Testis (tissue), 3 donors: ENCODE data around the gene VEGFD. TPM values are rescaled to one million over a fixed set of nuclear protein-coding genes. Genes with fewer than 3 reads are reported as not detected.

Experiments used
- DNase-seq: peaks from one replicate; pipeline ENCODE4 v3.0.0-alpha.2; 2019
- H3K27ac ChIP-seq, 2 donors: fragments of 200-600 bp; sonication (generic); one replicate each; pipeline ENCODE4 v1.5.1; 2019
- H3K27me3 ChIP-seq: fragments of 200-600 bp; sonication (generic); one replicate; pipeline ENCODE4 v1.5.1; 2019
- H3K36me3 ChIP-seq: fragments of 200-600 bp; sonication (generic); one replicate; pipeline ENCODE4 v1.5.1; 2017; ENCODE audit warnings: low read depth; ENCODE audit errors: missing control alignments
- H3K4me1 ChIP-seq: fragments of 200-600 bp; sonication (generic); one replicate; pipeline ENCODE4 v1.5.1; 2019
- H3K4me3 ChIP-seq, 2 donors: fragments of 200-600 bp; sonication (generic); one replicate each; pipeline ENCODE4 v1.5.1; 2017 to 2019
- H3K9me3 ChIP-seq: fragments of 200-600 bp; sonication (generic); one replicate; pipeline ENCODE4 v1.5.1; 2017
- POLR2A ChIP-seq: fragments of 450-650 bp; IDR thresholded peaks from one replicate; pipeline ENCODE4 v1.6.1; 2017; ENCODE audit warnings: antibody characterized with exemption, mild to moderate bottlenecking, moderate library complexity
- WGBS, 2 donors: methylation state at CpG; one replicate each; pipeline ENCODE4 v1.1.5; 2018; 5-methylcytosine and 5-hydroxymethylcytosine counted together
- intact Hi-C: fragments of 100-400 bp; cut with DNase I; formaldehyde crosslinking; loops from one replicate; pipeline ENCODE4 v1.15.1; 2023; ENCODE audit warnings: low total_unique reads
- polyA plus RNA-seq: library from polyadenylated mRNA; stranded (reverse); fragments of 350-450 nt; fragmentation: Illumina TruSeq; extraction: RNeasy Lipid Tissue Mini Kit (QIAGEN cat#74804); gene quantifications from one replicate; pipeline ENCODE4 v1.2.3, GENCODE V29; 2014; ENCODE audit warnings: low read depth, low replicate concordance; ENCODE audit not compliant: insufficient read depth
- total RNA-seq, 2 donors: library from RNA; depleted of rRNA; stranded (reverse); fragments of >200 nt; gene quantifications; one replicate each; pipeline ENCODE4 v1.2.3, GENCODE V29; 2016
- TF ChIP-seq, protein P1 (sequence below), 3 experiments: fragments of 450-650 bp in 2 of 3; fragments of 200-600 bp in 1 of 3; sonication (generic) in 1 of 3; IDR thresholded peaks; one replicate each; pipeline ENCODE4 v1.5.1; 2016 to 2019; ENCODE audit warnings: antibody characterized with exemption in 3 of 3, mild to moderate bottlenecking in 2 of 3, moderate library complexity in 1 of 3

Gene VEGFD
- total and polyA plus RNA-seq, 3 donors from 2014 or later = 0.74 to 1.5 (median 1.3) TPM

DNA sequence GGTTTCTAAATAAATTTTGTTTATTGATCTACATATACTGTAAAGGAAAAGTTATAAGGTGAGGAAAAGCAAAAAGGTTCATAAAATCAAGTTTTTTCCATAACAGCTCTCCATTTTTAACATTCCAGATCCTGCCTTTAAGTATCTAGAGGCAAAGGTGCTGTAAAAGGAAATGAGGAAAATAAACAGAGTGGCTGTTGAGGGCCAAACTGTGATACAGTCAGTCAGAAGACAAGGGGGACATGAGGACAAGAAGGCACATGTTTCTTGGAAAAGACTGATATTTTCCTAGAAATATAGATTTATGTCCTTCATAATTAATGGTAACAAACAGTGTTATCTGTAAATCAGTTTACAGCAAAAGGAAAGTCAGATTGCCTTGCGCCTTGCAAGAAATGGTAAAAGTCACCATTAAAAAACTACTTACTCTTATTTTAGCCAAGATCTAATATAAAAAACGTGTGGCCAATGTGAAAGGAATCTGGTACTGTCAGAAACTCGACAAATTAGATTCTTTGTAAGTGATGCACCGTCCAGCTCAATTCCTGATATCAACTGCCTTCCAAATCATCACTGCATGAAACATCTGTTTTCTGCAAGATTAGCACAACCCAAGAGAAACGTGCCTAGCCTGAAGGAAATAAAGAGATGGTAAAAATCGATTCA, 34.0 kb upstream of the VEGFD start:
- Histone ChIP-seq H3K27ac (no peak overlapping the region), H3K9me3 (no peaks in the 10 kb centered on the region), H3K27me3 (no peaks in the 10 kb centered on the region), H3K4me1 (no peaks in the 10 kb centered on the region), H3K36me3 (no peaks in the 10 kb centered on the region), H3K4me3 (no peak overlapping the region)
- 67 to 77% methylated on average over 6 of the region's 6 CpGs for WGBS, 2 donors
- no peak for DNase-seq
- intact Hi-C loops = no loop called here
- no peak for TF ChIP-seq POLR2A
- TF ChIP-seq, protein P1, sequence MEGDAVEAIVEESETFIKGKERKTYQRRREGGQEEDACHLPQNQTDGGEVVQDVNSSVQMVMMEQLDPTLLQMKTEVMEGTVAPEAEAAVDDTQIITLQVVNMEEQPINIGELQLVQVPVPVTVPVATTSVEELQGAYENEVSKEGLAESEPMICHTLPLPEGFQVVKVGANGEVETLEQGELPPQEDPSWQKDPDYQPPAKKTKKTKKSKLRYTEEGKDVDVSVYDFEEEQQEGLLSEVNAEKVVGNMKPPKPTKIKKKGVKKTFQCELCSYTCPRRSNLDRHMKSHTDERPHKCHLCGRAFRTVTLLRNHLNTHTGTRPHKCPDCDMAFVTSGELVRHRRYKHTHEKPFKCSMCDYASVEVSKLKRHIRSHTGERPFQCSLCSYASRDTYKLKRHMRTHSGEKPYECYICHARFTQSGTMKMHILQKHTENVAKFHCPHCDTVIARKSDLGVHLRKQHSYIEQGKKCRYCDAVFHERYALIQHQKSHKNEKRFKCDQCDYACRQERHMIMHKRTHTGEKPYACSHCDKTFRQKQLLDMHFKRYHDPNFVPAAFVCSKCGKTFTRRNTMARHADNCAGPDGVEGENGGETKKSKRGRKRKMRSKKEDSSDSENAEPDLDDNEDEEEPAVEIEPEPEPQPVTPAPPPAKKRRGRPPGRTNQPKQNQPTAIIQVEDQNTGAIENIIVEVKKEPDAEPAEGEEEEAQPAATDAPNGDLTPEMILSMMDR (IDR thresholded peaks at IDR 0.05) = no peak

DNA sequence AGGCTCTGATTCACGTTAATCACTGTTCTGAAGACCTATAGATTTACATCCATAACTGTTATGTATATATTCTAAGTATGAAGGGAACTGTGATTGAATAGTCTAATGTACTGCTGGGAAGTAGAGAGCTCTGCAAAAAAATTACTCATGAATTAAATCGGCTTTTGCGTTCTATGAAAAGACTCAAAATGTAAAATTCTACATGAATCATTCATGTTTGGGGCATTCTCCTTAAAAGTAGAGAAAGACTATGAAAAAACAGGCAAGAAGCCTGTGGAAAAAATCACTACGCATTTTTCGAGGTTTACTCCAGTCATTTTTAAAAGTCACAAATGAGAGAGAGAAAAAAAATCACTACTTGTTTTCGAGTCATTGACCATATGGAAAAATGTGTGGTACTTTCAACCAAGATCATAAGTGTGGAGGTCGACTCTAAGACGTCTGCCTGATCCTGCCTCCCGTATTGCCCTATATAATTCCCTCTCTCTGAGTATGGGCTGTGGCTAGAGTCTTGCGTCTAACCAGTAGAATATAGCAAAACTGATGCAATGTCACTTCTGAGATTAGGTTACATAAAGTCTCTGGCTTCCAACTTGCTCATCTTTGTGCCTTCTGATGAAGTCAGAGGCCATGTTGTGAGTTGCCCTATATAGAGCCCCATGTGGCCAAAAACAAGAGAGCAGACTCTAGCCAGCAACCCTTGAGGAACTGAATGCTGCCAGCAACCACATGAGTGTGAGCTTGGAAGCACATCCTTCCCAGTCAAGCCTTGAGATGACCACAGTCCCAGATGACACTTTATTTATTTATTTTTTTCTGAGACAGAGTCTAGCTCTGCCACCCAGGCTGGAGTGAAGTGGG, 32.1 kb upstream of the VEGFD start:
- TF ChIP-seq POLR2A = no peak
- TF ChIP-seq, protein P1 (IDR thresholded peaks at IDR 0.05) = no peak
- no peak overlapping the region for H3K27ac ChIP-seq
- 86 to 98% methylated on average over 10 of the region's 10 CpGs for WGBS, 2 donors
- H3K36me3 ChIP-seq = no peaks in the 10 kb centered on the region
- intact Hi-C loops = no loop called here
- no peaks in the 10 kb centered on the region for H3K27me3 ChIP-seq
- H3K4me1 ChIP-seq = no peaks in the 10 kb centered on the region
- no peak overlapping the region for H3K4me3 ChIP-seq
- no peak for DNase-seq
- H3K9me3 ChIP-seq = no peaks in the 10 kb centered on the region

DNA sequence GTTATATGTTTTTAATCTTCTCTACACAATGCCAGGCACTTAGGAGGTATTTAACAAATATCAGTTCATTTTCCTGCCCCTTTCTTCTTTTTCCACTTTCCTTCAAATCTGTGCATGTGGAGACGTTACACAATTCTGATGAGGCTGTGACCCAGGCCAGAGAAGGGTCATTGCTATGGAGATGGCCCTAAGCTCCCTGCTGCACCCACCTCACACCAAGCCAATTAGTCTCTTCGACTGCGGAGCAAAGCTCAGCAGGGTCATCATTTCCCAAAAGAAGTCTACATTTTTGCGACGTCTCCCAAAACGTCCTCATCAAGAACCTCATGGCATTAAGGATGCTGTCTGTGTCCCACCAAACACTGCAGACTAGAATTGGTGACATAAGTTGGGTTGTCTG, 28.9 kb upstream of the VEGFD start:
- WGBS, 2 donors = 77% methylated on average over 6 of the region's 6 CpGs; no CpG with 5 or more reads in 1 of the 2 donors
- H3K4me3 ChIP-seq = no peak overlapping the region
- H3K4me1 ChIP-seq = no peaks in the 10 kb centered on the region
- no peaks in the 10 kb centered on the region for H3K27me3 ChIP-seq
- no peak for DNase-seq
- no peak overlapping the region for H3K27ac ChIP-seq
- no peak for TF ChIP-seq POLR2A
- TF ChIP-seq, protein P1 (IDR thresholded peaks at IDR 0.05) = no peak
- intact Hi-C loops = no loop called here
- no peaks in the 10 kb centered on the region for H3K9me3 ChIP-seq
- H3K36me3 ChIP-seq = no peaks in the 10 kb centered on the region

DNA sequence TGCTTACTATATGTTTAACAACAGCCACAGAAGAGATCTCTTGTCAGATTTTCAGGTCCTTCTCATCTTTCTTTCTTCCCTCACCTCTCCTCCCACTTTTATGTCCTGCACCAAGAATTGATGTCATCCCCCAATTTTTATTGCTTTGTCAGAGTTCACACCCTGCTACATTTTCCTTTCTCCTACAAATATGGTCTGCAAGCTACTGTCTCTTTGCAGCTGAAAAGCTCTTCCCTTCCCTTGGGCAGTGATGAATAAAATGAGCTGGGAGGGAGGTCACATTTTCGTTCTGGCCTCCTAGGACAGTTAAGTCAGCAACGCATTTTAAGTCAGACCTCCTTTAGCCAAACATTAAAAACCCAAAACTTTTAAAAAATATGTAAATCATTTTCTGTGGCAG, 26.7 kb upstream of the VEGFD start:
- H3K27me3 ChIP-seq = no peaks in the 10 kb centered on the region
- no peaks in the 10 kb centered on the region for H3K36me3 ChIP-seq
- no peak overlapping the region for H3K27ac ChIP-seq
- no peaks in the 10 kb centered on the region for H3K4me1 ChIP-seq
- no peaks in the 10 kb centered on the region for H3K9me3 ChIP-seq
- H3K4me3 ChIP-seq = no peak overlapping the region
- intact Hi-C loops = no loop called here
- DNase-seq = no peak
- 72 to 79% methylated on average over 2 of the region's 2 CpGs for WGBS, 2 donors
- TF ChIP-seq, protein P1 (IDR thresholded peaks at IDR 0.05) = no peak
- TF ChIP-seq POLR2A = no peak
